Progenitor cell of endocrine pancreas (in vitro differentiated cells): ENCODE data around the gene TGM6. TPM values are rescaled to one million over a fixed set of nuclear protein-coding genes. Genes with fewer than 3 reads are reported as not detected.

ENCODE experiments used
- DNase-seq: peaks from one replicate; pipeline ENCODE4 v3.0.0; 2021; ENCODE audit warnings: low spot score; ENCODE audit not compliant: unreplicated experiment
- H3K27ac Mint-ChIP-seq: 2 replicates; pipeline ENCODE4 v1.8.0; 2021; ENCODE audit warnings: mild to moderate bottlenecking, moderate library complexity, mixed read lengths
- H3K27me3 Mint-ChIP-seq: 2 replicates; pipeline ENCODE4 v1.8.0; 2021; ENCODE audit warnings: mixed read lengths
- H3K36me3 Mint-ChIP-seq: 2 replicates; pipeline ENCODE4 v1.8.0; 2022; ENCODE audit warnings: mixed read lengths; ENCODE audit not compliant: insufficient read depth
- H3K4me1 Mint-ChIP-seq: 2 replicates; pipeline ENCODE4 v1.8.0; 2021; ENCODE audit warnings: low read depth, mixed read lengths
- H3K4me3 Mint-ChIP-seq: 2 replicates; pipeline ENCODE4 v1.8.0; 2021; ENCODE audit warnings: low read depth, mild to moderate bottlenecking, moderate library complexity, mixed read lengths
- H3K9me3 Mint-ChIP-seq: 2 replicates; pipeline ENCODE4 v1.8.0; 2021; ENCODE audit warnings: low read depth, mixed read lengths
- total RNA-seq: library from RNA; stranded (reverse); gene quantifications from 2 replicates; pipeline ENCODE4 v1.2.1, GENCODE V29; 2021
- TF ChIP-seq, protein P1 (sequence below): fragments of 200-600 bp; sonication (generic); IDR thresholded peaks from one replicate; pipeline ENCODE4 v1.5.0; 2021; ENCODE audit warnings: antibody characterized with exemption, mild to moderate bottlenecking; ENCODE audit not compliant: unreplicated experiment

The TGM6 gene
- total RNA-seq, 1 donor from 2014 or later: not detected

- TF ChIP-seq, protein P1, sequence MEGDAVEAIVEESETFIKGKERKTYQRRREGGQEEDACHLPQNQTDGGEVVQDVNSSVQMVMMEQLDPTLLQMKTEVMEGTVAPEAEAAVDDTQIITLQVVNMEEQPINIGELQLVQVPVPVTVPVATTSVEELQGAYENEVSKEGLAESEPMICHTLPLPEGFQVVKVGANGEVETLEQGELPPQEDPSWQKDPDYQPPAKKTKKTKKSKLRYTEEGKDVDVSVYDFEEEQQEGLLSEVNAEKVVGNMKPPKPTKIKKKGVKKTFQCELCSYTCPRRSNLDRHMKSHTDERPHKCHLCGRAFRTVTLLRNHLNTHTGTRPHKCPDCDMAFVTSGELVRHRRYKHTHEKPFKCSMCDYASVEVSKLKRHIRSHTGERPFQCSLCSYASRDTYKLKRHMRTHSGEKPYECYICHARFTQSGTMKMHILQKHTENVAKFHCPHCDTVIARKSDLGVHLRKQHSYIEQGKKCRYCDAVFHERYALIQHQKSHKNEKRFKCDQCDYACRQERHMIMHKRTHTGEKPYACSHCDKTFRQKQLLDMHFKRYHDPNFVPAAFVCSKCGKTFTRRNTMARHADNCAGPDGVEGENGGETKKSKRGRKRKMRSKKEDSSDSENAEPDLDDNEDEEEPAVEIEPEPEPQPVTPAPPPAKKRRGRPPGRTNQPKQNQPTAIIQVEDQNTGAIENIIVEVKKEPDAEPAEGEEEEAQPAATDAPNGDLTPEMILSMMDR: no peak
- Mint-ChIP-seq H3K9me3 (no peaks in the 10 kb centered on the region), H3K36me3 (no peaks in the 10 kb centered on the region), H3K27ac (no peak overlapping the region), H3K4me1 (no peaks in the 10 kb centered on the region), H3K27me3 (peaks cover 9% of the 10 kb centered on the region), H3K4me3 (no peak overlapping the region)
- DNase-seq: no peak
Observed at GRCh38 chr20:2379511-2380229, 1.0 kb upstream of the TGM6 start.

GRCh38 chr20:2381303-2381702 lies 602 bp downstream of the TGM6 start:
- TF ChIP-seq, protein P1: no peak
- H3K27ac Mint-ChIP-seq: no peak overlapping the region
- DNase-seq: no peak
- no peak overlapping the region for H3K4me3 Mint-ChIP-seq
- H3K9me3 Mint-ChIP-seq: no peaks in the 10 kb centered on the region
- no peaks in the 10 kb centered on the region for H3K4me1 Mint-ChIP-seq
- peaks cover 9% of the 10 kb centered on the region for H3K27me3 Mint-ChIP-seq
- no peaks in the 10 kb centered on the region for H3K36me3 Mint-ChIP-seq

DNA sequence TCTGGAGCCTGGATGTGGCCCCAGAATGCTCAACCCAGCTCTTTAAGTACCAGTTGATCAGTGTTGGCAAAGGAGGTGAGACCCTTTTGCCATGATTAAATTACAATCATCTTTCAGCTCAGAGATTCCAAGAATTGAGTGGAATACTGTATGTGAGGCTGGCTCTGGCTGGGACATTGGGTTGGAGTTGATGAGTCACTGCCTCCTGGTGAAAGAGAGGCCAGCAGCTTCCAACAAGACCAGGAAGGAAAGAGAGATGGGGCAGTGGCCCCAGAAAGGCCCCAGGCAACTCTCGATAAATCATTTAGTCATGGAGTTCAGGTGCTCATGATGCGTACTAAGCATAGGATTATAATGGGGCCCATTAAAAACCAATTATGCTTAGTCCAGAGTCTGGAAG lies 2.1 kb downstream of the TGM6 start:
- H3K36me3 Mint-ChIP-seq: no peaks in the 10 kb centered on the region
- no peaks in the 10 kb centered on the region for H3K9me3 Mint-ChIP-seq
- TF ChIP-seq, protein P1: no peak
- no peak overlapping the region for H3K27ac Mint-ChIP-seq
- peaks cover 13% of the 10 kb centered on the region for H3K27me3 Mint-ChIP-seq
- H3K4me3 Mint-ChIP-seq: no peak overlapping the region
- H3K4me1 Mint-ChIP-seq: no peaks in the 10 kb centered on the region
- no peak for DNase-seq

- Mint-ChIP-seq H3K4me1 (no peaks in the 10 kb centered on the region), H3K27ac (no peak overlapping the region), H3K9me3 (no peaks in the 10 kb centered on the region), H3K27me3 (peaks cover 17% of the 10 kb centered on the region), H3K36me3 (no peaks in the 10 kb centered on the region), H3K4me3 (no peak overlapping the region)
- TF ChIP-seq, protein P1: no peak
- DNase-seq: no peak
Observed at GRCh38 chr20:2385026-2385425, 4.3 kb downstream of the TGM6 start.

DNA sequence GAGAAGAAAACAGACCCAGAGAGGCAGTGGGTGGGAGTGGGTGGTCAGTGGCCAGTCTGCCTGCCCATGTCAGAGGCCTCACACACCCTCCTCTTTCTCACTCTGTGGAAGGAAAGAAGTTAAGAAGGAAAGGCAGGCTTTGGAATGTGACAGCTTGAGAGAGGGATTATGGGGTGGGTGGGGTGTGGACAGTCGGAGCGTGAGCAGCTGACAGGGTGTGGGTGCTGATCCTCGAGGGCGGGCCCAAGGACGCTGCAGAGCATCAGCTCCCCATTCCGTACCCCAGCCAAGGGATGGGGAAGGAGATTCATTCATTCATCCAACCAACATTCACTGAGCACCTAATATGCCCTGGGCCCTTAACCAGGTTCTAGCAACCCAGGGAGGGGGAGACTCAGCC lies 4.8 kb downstream of the TGM6 start:
- H3K4me1 Mint-ChIP-seq: no peaks in the 10 kb centered on the region
- no peaks in the 10 kb centered on the region for H3K36me3 Mint-ChIP-seq
- no peak overlapping the region for H3K4me3 Mint-ChIP-seq

More for the DNA sequence above, 4.8 kb downstream of the TGM6 start:
- H3K9me3 Mint-ChIP-seq: no peaks in the 10 kb centered on the region
- TF ChIP-seq, protein P1: no peak
- no peak for DNase-seq
- peaks cover 18% of the 10 kb centered on the region for H3K27me3 Mint-ChIP-seq
- no peak overlapping the region for H3K27ac Mint-ChIP-seq
